Upper lobe of left lung (tissue), 6 donors: Measurements from ENCODE around the gene DPYD. TPM values are rescaled to one million over a fixed set of nuclear protein-coding genes. Genes with fewer than 3 reads are reported as not detected.

Experiments used
- ATAC-seq, 2 donors: fragments of 200-7000 bp; cut with Tn5 transposase; one replicate each; pipeline ENCODE4 v1.9.1; 2022; ENCODE audit warnings: mild to moderate bottlenecking in 2 of 2, moderate library complexity in 2 of 2; ENCODE audit not compliant: low FRiP score in 2 of 2
- DNase-seq, 2 donors: peaks; one replicate each; pipeline ENCODE4 v3.0.0-alpha.2; 2019 to 2020
- H3K27ac ChIP-seq, 4 donors: fragments of 200-600 bp; sonication (generic); one replicate each; pipeline ENCODE4 v1.5.1; 2016 to 2019
- H3K27me3 ChIP-seq, 4 donors: fragments of 200-600 bp; sonication (generic); one replicate each; pipeline ENCODE4 v1.5.1; 2017 to 2019
- H3K36me3 ChIP-seq, 4 donors: fragments of 200-600 bp; sonication (generic); one replicate each; pipeline ENCODE4 v1.5.1; 2016 to 2019
- H3K4me1 ChIP-seq, 4 donors: fragments of 200-600 bp; sonication (generic); one replicate each; pipeline ENCODE4 v1.5.1; 2018 to 2019
- H3K4me3 ChIP-seq, 4 donors: fragments of 200-600 bp; sonication (generic); one replicate each; pipeline ENCODE4 v1.5.1; 2017 to 2019; ENCODE audit warnings: mild to moderate bottlenecking in 2 of 4, moderate library complexity in 1 of 4
- H3K9me3 ChIP-seq, 4 donors: fragments of 200-600 bp; sonication (generic); one replicate each; pipeline ENCODE4 v1.5.1; 2018 to 2019
- CTCF ChIP-seq, 6 experiments: fragments of 450-650 bp in 4 of 6; fragments of 200-600 bp in 2 of 6; sonication (generic) in 2 of 6; IDR thresholded peaks; one replicate each; pipeline ENCODE4 v1.5.1; 2016 to 2019; ENCODE audit warnings: antibody characterized with exemption in 6 of 6
- EP300 ChIP-seq, 4 donors: sonication (generic); formaldehyde crosslinking; IDR thresholded peaks; one replicate each; pipeline ENCODE4 v1.5.1; 2017; ENCODE audit warnings: antibody characterized with exemption in 4 of 4, control low read depth in 2 of 4
- POLR2A ChIP-seq, 4 donors: fragments of 450-650 bp; IDR thresholded peaks; one replicate each; pipeline ENCODE4 v1.5.1; 2016 to 2017; ENCODE audit warnings: antibody characterized with exemption in 4 of 4, mild to moderate bottlenecking in 2 of 4
- POLR2AphosphoS5 ChIP-seq, 2 donors: sonication (generic); formaldehyde crosslinking; IDR thresholded peaks; one replicate each; pipeline ENCODE4 v1.5.1; 2017; ENCODE audit warnings: antibody characterized with exemption in 2 of 2
- WGBS, 2 donors: methylation state at CpG; one replicate each; pipeline ENCODE4 v1.1.5; 2017 to 2018; 5-methylcytosine and 5-hydroxymethylcytosine counted together
- total RNA-seq, 6 donors: library from RNA; depleted of rRNA in 4 of 6; stranded (reverse); fragments of >200 nt in 4 of 6; gene quantifications; one replicate each; pipeline versions ENCODE4 v1.1.0 to v1.2.1, GENCODE V29; 2016 to 2021
- donor health status: DM: no; HTN: no; CAD: no; lungs with moderate emphysema.
- donor health status: DM: no; HTN: yes; CAD: no; lungs with severe emphysema.

The DPYD gene
- total RNA-seq, 6 donors from 2014 or later: 60.9 to 106 (median 79.7) TPM

DNA sequence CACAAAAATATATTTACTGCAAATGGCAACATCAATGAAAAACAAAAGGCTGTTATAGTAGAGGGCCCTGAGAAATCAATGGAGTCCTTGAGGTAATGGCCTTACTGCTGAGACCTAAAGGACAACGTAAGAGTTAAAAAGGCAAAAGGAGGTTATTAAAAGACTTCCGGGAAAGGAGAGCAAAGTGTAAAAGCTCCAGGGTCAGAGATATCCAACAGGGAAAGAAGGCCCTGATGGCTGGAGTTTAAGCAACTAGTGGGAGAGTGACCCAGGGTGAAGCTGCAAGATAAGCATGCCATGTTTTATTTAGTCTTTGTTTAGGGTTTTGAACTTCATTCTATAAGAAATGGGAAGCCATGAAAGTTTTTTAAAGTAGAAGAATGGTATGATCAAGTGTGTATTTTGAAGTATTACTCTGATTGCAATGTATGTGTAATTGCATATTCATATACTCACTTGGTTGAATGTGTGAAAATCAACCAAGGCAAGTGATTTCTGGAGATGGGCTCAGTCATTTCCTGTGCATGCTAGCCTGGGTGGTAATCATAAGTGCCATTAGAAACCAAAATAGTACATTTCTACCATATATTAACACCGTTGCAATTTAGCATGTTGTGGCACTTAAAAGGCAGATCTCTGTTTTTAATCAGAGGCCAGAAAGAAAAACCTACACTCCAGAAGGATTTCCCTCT is 5.3 kb upstream of the DPYD start:
- 74 to 76% methylated on average over 3 of the region's 3 CpGs for WGBS, 2 donors
- H3K4me3 ChIP-seq: no peak overlapping the region
- DNase-seq: no peak
- no peak for ATAC-seq
- no peak for TF ChIP-seq POLR2AphosphoS5 (IDR thresholded peaks at IDR 0.05)
- TF ChIP-seq EP300 (IDR thresholded peaks at IDR 0.05): no peak
- no peak for TF ChIP-seq POLR2A (IDR thresholded peaks at IDR 0.05)
- TF ChIP-seq CTCF (IDR thresholded peaks at IDR 0.05): no peak
- no peak overlapping the region for H3K27ac ChIP-seq
- H3K9me3 ChIP-seq: no peaks in the 10 kb centered on the region
- no peaks in the 10 kb centered on the region for H3K27me3 ChIP-seq
- no peaks in the 10 kb centered on the region for H3K36me3 ChIP-seq
- H3K4me1 ChIP-seq: peaks cover 0 to 6% (median 2%) of the 10 kb centered on the region in 4 donors

DNA sequence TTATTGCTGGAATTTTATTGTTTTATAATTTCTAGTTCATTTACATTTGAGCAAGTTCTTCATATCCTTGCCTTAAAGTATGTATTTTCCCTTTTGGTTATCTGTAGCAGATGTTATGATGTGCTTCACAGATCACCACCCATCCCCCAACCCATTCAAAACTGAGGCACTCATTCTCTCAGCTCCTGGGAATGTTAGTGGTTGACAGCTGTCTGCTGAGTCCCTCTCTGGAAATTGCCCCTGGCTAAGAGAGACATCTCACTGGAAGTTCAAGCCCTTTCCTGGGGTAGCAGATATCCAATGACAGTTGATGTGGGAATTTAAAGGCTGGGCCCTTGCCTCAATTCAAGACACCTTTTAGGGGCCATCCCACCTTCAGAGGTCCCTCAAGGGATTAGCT is 4.3 kb upstream of the DPYD start:
- no peak for DNase-seq
- H3K4me1 ChIP-seq: peaks cover 0 to 6% (median 2%) of the 10 kb centered on the region in 4 donors
- TF ChIP-seq POLR2AphosphoS5 (IDR thresholded peaks at IDR 0.05) (no peak), CTCF (IDR thresholded peaks at IDR 0.05) (no peak), EP300 (IDR thresholded peaks at IDR 0.05) (no peak), POLR2A (IDR thresholded peaks at IDR 0.05) (no peak)
- no peak for ATAC-seq
- H3K4me3 ChIP-seq: no peak overlapping the region
- no peaks in the 10 kb centered on the region for H3K9me3 ChIP-seq
- H3K27me3 ChIP-seq: no peaks in the 10 kb centered on the region
- no peak overlapping the region for H3K27ac ChIP-seq
- no peaks in the 10 kb centered on the region for H3K36me3 ChIP-seq

DNA sequence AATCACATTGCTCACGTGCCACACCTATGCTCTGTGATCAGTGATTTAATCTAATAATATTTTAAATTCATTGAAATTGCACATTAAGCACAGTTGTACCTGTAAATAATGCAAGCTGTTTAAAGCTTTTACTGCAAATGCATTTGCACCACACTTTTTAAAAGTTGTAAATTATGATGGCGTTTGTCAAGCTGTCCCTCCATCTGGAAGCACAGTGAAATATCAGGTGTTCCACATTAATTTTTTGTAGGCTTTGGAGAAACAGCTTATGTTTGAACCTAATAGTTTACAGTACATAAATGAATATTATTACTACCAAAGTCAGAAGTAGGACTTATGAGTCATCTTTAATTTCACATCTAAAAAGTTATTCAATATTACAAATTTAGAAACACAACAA is 3.0 kb upstream of the DPYD start:
- no peak for DNase-seq
- H3K27me3 ChIP-seq: no peaks in the 10 kb centered on the region

DNA sequence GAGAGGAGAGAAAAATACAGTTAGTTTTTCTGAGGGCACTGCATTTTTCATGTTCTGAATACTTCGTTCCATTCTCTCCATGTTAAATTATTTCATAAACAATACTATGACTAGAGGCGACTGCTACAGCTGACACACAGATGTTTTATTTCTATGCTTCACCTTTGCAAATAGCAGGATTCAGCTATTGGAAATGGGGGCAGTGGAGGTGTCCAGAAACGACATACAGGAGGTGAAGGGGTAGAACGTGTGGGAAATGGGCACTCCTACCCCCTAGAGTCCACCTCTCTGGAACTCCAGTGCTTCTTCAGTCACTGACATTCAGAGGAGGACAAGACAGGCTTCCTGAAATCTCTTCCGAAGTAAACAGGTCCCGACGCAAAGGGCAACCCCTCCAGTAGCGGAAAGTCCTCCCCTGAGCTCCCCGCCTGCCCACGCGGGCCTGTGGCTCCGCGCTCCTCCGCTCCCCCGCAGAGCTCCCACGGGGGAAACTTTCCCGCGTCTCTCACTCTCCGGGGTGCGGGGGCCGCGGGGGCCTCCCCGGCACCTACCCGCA is 480 bp downstream of the DPYD start:
- Histone ChIP-seq H3K27me3 (no peaks in the 10 kb centered on the region), H3K4me3 (peak overlapping the region; percentile 56 to 88 (median 75)), H3K9me3 (no peaks in the 10 kb centered on the region), H3K4me1 (peaks cover 24 to 33% (median 27%) of the 10 kb centered on the region in 4 donors), H3K36me3 (no peaks in the 10 kb centered on the region), H3K27ac (peak overlapping the region; percentile 86 to 97 (median 92))
- 1 to 2% methylated on average over 5 to 24 of the region's 24 CpGs for WGBS, 2 donors
- peak; percentile 72 to 75 for ATAC-seq
- DNase-seq: peak in 1 of 2 donors; percentile 30
- TF ChIP-seq POLR2A (IDR thresholded peaks at IDR 0.05) (no peak), CTCF (IDR thresholded peaks at IDR 0.05) (no peak), POLR2AphosphoS5 (IDR thresholded peaks at IDR 0.05) (no peak), EP300 (IDR thresholded peaks at IDR 0.05) (no peak)

More for the DNA sequence above, 3.0 kb upstream of the DPYD start:
- no peak for ATAC-seq
- TF ChIP-seq EP300 (IDR thresholded peaks at IDR 0.05): no peak
- no peak for TF ChIP-seq POLR2AphosphoS5 (IDR thresholded peaks at IDR 0.05)
- H3K9me3 ChIP-seq: no peaks in the 10 kb centered on the region
- H3K27ac ChIP-seq: no peak overlapping the region
- H3K36me3 ChIP-seq: no peaks in the 10 kb centered on the region
- H3K4me3 ChIP-seq: no peak overlapping the region
- H3K4me1 ChIP-seq: peaks cover 5 to 11% (median 7%) of the 10 kb centered on the region in 4 donors
- 91 to 97% methylated on average over 2 of the region's 2 CpGs for WGBS, 2 donors

DNA sequence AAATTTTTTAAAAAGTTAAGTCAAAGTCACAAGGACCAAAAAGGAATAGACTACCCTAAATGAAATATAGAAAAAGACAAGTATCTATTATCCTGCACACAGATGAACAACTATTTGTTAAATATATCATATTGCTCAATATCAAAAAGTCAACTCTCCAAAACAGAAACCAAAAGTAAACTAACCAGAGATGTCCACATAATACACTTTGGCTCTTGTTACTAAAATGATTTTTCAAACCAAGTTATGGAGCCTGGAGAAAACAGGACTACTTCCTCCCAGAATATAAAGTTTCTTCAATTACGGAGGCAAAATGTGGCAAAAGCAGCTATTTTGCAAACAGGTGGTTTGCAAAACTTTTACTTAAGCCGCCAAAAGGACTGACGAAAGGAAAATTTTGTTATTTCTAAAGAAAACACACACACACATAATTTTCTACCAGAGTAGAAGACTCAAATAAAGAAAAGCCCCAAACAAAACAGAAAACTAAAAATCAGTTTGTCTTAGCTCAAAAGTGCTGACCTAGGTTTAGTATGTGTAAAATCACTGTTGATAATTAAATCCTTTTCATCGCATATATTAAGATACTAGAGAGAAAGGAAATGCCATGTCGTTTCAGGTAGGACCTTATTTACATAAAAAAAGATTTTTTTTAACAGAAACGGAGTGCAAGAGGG is 1.1 kb downstream of the DPYD start:
- Histone ChIP-seq H3K4me3 (peak overlapping the region; percentile 56 to 88 (median 75)), H3K27me3 (no peaks in the 10 kb centered on the region), H3K9me3 (no peaks in the 10 kb centered on the region), H3K36me3 (no peaks in the 10 kb centered on the region), H3K27ac (peak overlapping the region; percentile 86 to 97 (median 92)), H3K4me1 (peaks cover 24 to 33% (median 27%) of the 10 kb centered on the region in 4 donors)
- ATAC-seq: peak in 1 of 2 donors; percentile 45
- WGBS, 2 donors: 3 to 5% methylated on average over 6 of the region's 6 CpGs
- TF ChIP-seq POLR2AphosphoS5 (IDR thresholded peaks at IDR 0.05): no peak
- no peak for TF ChIP-seq POLR2A (IDR thresholded peaks at IDR 0.05)
- no peak for TF ChIP-seq CTCF (IDR thresholded peaks at IDR 0.05)
- no peak for TF ChIP-seq EP300 (IDR thresholded peaks at IDR 0.05)
- no peak for DNase-seq
